ENCODE results near the gene FAM107B.

GRCh38 chr10:14560791-14561765 is 213.6 kb downstream of the FAM107B start:
- no peak for TF ChIP-seq CTCF (IDR thresholded peaks at IDR 0.05)
- TF ChIP-seq POLR2A (IDR thresholded peaks at IDR 0.05): no peak

All from thyroid gland (tissue), 4 donors.